Spleen (tissue), 7 donors: ENCODE data around the gene UTP11.

ENCODE experiments used
- POLR2A ChIP-seq, 3 donors: fragments of 450-650 bp; IDR thresholded peaks; one replicate each; pipeline ENCODE4 v1.5.1; 2017; ENCODE audit warnings: antibody characterized with exemption in 3 of 3, mild to moderate bottlenecking in 1 of 3
- POLR2AphosphoS5 ChIP-seq, 3 donors: sonication (generic); formaldehyde crosslinking; IDR thresholded peaks; one replicate each; pipeline ENCODE4 v1.5.1; 2017; ENCODE audit warnings: antibody characterized with exemption in 3 of 3
- TF ChIP-seq, protein P1 (sequence below), 11 experiments: fragments of 200-600 bp in 7 of 11; fragments of 450-650 bp in 4 of 11; sonication (generic) in 4 of 11; IDR thresholded peaks in 8 of 11; conservative IDR thresholded peaks in 3 of 11; 1 replicate in 7 of 11; 2 replicates in 4 of 11; pipeline versions ENCODE4 v1.4.0 to v1.8.0; 2016 to 2021; ENCODE audit warnings: antibody characterized with exemption in 11 of 11, inconsistent platforms in 4 of 11, mild to moderate bottlenecking in 1 of 11
- donor health status: DM: no; HTN: no; CAD: no; lungs with moderate emphysema.
- donor health status: DM: no; HTN: no; CAD: no.
- donor health status: DM: no; HTN: no; CAD: no.

DNA sequence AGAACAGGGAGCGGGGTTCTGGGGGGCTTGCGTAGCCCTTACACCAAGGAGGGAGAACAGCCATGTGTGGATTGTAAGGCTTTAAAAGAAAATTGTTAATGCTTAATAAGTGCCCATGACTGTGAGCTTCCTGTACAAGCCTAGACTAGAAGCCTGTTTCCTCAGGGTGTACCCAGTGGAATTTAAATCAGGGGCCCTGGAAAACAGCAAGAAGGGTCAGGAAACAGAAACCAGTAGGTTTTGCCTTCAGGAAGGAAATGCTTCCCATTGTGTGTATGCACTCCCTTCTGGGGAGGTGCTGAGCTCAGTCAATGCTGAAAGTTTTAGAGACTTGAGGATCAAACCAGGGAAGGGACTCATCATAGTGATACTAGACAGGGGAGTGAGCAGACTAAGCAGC lies 12.7 kb downstream of the UTP11 start:
- TF ChIP-seq, protein P1, sequence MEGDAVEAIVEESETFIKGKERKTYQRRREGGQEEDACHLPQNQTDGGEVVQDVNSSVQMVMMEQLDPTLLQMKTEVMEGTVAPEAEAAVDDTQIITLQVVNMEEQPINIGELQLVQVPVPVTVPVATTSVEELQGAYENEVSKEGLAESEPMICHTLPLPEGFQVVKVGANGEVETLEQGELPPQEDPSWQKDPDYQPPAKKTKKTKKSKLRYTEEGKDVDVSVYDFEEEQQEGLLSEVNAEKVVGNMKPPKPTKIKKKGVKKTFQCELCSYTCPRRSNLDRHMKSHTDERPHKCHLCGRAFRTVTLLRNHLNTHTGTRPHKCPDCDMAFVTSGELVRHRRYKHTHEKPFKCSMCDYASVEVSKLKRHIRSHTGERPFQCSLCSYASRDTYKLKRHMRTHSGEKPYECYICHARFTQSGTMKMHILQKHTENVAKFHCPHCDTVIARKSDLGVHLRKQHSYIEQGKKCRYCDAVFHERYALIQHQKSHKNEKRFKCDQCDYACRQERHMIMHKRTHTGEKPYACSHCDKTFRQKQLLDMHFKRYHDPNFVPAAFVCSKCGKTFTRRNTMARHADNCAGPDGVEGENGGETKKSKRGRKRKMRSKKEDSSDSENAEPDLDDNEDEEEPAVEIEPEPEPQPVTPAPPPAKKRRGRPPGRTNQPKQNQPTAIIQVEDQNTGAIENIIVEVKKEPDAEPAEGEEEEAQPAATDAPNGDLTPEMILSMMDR (IDR thresholded peaks at IDR 0.05 in 8 of 11, conservative IDR thresholded peaks at IDR 0.05 in 3 of 11), result no peak
- TF ChIP-seq POLR2A (IDR thresholded peaks at IDR 0.05), result no peak
- no peak for TF ChIP-seq POLR2AphosphoS5 (IDR thresholded peaks at IDR 0.05)
